Ishikawa (cell line): ENCODE results near the gene RPL5.
A peak's percentile ranks its signal among the peaks of the same experiment; 100 is the strongest.

Source experiments
- NFIC ChIP-seq: IDR thresholded peaks from 2 replicates; pipeline ENCODE4 v1.6.1; 2012
- RAD21 ChIP-seq: IDR thresholded peaks from 2 replicates; pipeline ENCODE4 v1.6.1; 2012; ENCODE audit warnings: low read depth
- TAF1 ChIP-seq: IDR thresholded peaks from 2 replicates; pipeline ENCODE4 v1.6.1; 2012; ENCODE audit warnings: low read depth, mild to moderate bottlenecking
- TCF12 ChIP-seq: IDR thresholded peaks from 2 replicates; pipeline ENCODE4 v1.6.1; 2012; ENCODE audit warnings: low read depth
- TF ChIP-seq, protein P1 (sequence below): IDR thresholded peaks from 2 replicates; pipeline ENCODE4 v1.6.1; 2012
- TF ChIP-seq, protein P2 (sequence below): IDR thresholded peaks from 2 replicates; pipeline ENCODE4 v1.6.1; 2012; ENCODE audit warnings: low read depth, mild to moderate bottlenecking
- TF ChIP-seq, protein P3 (sequence below): IDR thresholded peaks from 2 replicates; pipeline ENCODE4 v1.6.1; 2012

DNA sequence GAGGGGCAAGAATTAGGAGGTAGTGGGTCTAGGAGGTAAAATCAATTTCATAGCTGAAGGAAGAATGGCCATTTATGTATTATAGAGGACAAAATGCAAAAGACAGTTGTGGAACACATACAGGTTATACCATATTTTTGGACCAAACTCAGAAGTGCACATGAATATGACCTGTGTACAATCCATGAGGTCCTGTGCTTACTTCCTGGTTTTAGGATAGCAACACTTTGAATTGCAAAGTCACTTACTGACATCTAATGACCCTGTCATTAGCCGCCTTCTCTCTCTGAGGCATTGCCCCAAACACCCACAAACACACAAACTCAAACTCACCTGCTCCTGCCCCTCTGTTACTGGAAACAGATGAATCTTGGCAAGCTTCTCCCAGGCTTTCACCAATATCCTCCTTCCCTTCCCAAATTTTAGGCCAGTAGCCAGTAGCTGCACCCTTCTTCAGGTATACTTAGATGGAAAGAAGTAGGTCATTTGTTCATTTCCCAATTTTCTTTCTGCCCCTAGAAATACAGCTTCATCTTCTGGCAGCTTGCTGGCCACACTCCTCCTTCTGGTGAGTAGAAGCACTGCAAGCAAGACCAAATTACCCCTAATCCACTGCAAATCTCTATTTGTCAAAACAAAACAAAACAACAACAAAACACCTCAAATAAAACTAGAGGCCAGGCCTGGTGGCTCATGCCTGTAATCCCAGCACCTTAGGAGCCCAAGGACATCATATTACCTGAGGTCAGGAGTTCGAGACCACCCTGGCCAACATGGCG is 13.7 kb upstream of the RPL5 start:
- TF ChIP-seq RAD21 (peak; percentile 70), TCF12 (no peak), NFIC (no peak), TAF1 (no peak)
- TF ChIP-seq, protein P1, sequence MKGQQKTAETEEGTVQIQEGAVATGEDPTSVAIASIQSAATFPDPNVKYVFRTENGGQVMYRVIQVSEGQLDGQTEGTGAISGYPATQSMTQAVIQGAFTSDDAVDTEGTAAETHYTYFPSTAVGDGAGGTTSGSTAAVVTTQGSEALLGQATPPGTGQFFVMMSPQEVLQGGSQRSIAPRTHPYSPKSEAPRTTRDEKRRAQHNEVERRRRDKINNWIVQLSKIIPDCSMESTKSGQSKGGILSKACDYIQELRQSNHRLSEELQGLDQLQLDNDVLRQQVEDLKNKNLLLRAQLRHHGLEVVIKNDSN = no peak
- TF ChIP-seq, protein P2, sequence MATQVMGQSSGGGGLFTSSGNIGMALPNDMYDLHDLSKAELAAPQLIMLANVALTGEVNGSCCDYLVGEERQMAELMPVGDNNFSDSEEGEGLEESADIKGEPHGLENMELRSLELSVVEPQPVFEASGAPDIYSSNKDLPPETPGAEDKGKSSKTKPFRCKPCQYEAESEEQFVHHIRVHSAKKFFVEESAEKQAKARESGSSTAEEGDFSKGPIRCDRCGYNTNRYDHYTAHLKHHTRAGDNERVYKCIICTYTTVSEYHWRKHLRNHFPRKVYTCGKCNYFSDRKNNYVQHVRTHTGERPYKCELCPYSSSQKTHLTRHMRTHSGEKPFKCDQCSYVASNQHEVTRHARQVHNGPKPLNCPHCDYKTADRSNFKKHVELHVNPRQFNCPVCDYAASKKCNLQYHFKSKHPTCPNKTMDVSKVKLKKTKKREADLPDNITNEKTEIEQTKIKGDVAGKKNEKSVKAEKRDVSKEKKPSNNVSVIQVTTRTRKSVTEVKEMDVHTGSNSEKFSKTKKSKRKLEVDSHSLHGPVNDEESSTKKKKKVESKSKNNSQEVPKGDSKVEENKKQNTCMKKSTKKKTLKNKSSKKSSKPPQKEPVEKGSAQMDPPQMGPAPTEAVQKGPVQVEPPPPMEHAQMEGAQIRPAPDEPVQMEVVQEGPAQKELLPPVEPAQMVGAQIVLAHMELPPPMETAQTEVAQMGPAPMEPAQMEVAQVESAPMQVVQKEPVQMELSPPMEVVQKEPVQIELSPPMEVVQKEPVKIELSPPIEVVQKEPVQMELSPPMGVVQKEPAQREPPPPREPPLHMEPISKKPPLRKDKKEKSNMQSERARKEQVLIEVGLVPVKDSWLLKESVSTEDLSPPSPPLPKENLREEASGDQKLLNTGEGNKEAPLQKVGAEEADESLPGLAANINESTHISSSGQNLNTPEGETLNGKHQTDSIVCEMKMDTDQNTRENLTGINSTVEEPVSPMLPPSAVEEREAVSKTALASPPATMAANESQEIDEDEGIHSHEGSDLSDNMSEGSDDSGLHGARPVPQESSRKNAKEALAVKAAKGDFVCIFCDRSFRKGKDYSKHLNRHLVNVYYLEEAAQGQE = no peak
- TF ChIP-seq, protein P3, sequence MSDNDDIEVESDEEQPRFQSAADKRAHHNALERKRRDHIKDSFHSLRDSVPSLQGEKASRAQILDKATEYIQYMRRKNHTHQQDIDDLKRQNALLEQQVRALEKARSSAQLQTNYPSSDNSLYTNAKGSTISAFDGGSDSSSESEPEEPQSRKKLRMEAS = no peak
